Midbrain (tissue), 1 donor: ENCODE measurements around the gene PPP1R14B.
A peak's percentile ranks its signal among the peaks of the same experiment; 100 is the strongest.

Source experiments
- DNase-seq: peaks from one replicate; lab custom pipeline; 2025; lab: John Stamatoyannopoulos, UW

Gene PPP1R14B

DNA sequence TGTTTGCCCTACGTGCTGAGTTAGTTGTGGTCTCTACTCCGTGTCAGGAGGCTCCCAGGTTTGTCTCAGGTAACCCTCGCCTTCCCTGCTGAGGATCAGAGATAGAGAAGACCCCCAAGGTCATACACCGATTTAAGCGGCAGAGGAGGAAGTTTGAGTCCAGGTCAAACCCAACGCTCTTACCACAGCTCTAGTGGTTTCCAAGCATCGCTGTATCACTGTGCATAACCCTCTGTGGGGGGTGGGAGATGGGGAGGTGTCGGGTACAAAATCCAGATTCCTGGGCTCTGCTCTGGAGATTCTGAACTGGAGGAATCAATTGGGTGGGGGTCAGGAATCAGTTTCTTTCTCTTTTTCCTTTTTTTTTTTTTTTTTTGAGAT is 15.8 kb downstream of the PPP1R14B start:
- no peak for DNase-seq

- peak; percentile 90 for DNase-seq
Measured at GRCh38 chr11:64230171-64230984, 16.4 kb downstream of the PPP1R14B start, which contains the start of gene DNAJC4. Gene DNAJC4, plus strand, starts transcription at chr11:64230548. Its CDS starts 307 bp downstream, at chr11:64230855.

GRCh38 chr11:64229744-64230170 is 17.0 kb downstream of the PPP1R14B start:
- no peak for DNase-seq

GRCh38 chr11:64229090-64229743 is 17.5 kb downstream of the PPP1R14B start:
- DNase-seq: no peak

GRCh38 chr11:64227405-64227956 is 19.3 kb downstream of the PPP1R14B start:
- no peak for DNase-seq

- no peak for DNase-seq
Measured at GRCh38 chr11:64226507-64227051, 20.2 kb downstream of the PPP1R14B start.

DNA sequence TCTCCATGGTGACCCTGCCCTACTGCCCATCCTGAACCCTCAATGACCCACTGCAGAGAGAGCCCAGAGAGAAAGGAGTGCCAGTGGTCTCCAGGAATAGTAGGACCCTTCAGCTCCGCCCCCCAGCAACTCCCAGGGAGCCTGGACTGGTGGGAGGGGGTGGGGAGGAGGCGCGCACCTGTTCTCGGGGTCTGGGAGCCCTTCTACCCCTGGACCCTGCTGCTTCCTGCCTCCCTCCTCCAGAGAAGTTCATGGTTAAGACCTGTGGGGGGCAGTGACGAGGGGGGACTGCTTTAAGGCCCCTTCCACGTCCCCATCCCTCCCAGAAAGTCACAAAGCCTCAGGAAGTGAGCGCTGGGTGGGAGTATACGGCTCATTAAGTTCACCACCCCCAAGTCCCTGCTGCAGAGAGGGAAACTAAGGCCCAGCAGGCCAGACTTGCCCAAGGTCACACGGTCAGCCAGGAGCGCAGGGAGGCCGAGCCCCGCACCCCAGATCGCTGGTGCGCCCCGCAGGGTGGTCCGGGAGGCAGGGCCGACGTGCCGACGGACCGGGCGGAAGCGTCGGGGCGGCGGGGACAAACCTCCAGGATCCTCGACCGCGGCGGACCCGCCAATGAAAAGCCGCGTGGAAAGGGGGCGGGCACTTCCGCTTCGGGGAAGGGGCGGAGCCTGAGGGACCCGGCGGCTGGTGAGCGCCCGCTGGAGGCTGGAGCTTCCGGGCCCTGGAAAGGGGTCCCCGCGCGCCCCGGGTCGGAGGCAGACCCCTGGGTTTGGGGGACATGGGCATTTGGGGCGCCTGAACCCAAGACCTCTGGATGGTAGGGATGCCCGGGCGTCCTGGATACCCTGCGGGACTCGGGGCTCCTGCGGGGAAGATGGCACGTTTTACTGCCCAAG is 20.9 kb downstream of the PPP1R14B start, which contains the start of the genes NUDT22 and TRPT1:
NUDT22 (plus strand) TSS at position 667 of the 899 bp plus-strand sequence. CDS start 379 bp downstream, outside the sequence.
TRPT1 (minus strand) TSS at position 579 of the 899 bp plus-strand sequence; CDS start at position 253, 326 bp downstream.
- peak; percentile 92 for DNase-seq

DNA sequence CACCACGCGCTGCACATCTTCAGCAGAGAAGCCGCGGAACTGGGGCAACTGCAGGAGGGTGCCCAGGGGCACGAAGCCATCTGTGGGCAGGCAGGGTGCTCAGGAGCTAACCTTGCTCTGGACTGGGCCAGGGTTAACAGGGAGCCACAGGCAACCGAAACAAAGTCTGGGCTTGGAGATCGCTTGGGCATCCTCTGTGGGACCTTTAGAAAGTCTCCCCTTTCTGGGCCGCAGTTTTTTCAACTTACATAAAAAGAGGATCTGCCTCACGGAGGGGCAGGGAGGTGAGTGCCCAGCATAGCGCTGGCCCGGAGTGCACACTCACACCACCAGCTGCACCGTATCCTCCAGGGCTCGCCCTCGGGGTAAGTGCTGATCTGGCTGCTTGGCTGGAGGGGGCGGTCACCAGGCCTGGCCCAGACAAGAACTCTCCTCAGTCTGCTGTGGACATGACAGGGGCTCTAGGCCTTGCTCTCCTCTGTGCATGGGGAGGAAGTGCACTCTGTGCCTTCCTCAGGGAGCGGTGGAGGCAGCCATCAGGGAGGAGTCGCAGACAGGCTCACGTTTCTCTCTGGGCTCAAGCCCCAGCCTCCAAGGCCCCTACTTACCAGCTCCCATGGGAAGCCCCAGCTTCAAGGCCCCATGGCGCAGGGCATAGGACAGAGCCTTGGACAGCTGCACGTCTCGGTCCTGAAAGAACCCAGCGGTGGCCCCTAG is 21.7 kb downstream of the PPP1R14B start:
- DNase-seq: no peak

DNA sequence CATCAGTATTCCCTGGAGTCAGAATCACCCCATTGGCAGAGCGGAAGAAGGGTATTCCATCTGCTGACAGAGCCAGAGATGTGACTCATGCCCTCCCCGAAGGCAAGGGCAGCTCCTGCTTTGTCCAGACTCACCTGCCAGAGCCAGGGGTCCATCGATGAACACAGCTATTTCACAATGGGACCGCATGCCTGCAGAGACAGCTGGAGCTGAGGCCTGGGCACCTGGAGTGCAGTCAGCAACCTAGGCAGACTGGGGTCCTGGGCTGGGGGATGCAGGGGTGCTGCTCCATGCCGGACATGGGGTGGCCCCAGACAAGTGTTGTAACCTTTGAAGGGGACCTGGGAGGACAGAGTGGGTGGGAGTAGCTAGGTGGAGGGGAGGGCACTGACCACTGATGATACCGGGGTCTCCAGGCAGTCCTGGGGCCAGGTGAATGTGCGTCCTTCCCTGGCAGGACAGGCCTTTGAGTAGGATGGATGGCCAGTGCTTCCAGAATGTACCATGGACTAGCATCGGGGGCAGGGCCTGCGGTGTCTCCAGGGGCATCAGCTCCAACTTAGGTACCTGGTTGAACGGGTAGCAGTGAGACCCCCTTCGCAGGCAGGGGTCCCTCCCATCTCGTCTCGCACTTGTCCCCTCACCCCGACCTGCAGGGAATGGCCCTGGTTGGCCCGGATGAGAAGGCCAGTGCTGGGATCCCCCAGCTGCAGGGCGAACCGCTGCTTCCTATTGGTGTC is 22.4 kb downstream of the PPP1R14B start:
- no peak for DNase-seq

- DNase-seq: no peak
Measured at GRCh38 chr11:64223001-64223651, 23.6 kb downstream of the PPP1R14B start.

DNA sequence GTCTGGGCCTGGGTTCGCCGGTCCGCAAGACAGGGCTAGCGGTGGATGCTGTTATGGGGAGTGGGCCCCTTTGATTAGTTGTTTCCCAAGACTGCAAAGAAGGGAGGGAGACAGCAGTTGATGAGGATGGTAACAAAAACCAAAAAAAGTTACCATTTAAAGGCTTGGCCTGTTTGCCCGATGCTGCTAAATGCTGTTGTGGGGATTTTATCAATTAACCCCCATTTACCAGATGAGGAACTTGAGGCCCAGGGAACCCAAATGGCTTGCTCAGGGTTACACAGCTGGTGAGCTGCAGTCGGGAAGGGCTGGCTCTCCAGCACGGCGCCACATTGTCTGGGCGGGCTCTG is 24.1 kb downstream of the PPP1R14B start:
- DNase-seq: no peak

DNA sequence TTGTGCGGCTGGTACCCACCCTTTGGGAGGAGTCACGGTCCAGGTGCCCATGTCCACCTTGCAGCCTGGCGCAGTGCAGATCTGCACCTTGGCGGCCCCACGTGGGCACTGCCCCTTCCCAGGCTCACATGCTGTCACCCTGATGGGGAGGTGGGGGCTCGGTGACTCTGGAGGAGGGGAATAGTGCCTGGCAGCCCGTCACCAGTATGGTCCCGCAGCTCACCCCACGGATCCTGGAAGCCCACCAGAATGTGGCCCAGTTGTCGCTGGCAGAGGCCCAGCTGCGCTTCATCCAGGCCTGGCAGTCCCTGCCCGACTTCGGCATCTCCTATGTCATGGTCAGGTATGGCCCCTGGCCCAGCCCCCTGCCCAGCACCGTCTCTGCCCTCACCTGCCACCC is 25.9 kb downstream of the PPP1R14B start:
- no peak for DNase-seq

DNA sequence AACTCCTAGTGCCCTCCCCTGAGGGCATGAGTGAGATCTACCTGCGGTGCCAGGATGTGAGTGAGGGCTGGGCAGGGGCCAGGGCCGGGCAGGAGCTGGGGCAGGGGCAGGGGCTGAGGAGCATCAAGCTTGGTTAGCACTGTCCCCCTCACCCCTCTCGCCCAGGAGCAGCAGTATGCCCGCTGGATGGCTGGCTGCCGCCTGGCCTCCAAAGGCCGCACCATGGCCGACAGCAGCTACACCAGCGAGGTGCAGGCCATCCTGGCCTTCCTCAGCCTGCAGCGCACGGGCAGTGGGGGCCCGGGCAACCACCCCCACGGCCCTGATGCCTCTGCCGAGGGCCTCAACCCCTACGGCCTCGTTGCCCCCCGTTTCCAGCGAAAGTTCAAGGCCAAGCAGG is 26.5 kb downstream of the PPP1R14B start:
- no peak for DNase-seq

- DNase-seq: no peak
Measured at GRCh38 chr11:64219755-64220154, 27.0 kb downstream of the PPP1R14B start.

GRCh38 chr11:64219354-64219684 is 27.4 kb downstream of the PPP1R14B start:
- no peak for DNase-seq

DNA sequence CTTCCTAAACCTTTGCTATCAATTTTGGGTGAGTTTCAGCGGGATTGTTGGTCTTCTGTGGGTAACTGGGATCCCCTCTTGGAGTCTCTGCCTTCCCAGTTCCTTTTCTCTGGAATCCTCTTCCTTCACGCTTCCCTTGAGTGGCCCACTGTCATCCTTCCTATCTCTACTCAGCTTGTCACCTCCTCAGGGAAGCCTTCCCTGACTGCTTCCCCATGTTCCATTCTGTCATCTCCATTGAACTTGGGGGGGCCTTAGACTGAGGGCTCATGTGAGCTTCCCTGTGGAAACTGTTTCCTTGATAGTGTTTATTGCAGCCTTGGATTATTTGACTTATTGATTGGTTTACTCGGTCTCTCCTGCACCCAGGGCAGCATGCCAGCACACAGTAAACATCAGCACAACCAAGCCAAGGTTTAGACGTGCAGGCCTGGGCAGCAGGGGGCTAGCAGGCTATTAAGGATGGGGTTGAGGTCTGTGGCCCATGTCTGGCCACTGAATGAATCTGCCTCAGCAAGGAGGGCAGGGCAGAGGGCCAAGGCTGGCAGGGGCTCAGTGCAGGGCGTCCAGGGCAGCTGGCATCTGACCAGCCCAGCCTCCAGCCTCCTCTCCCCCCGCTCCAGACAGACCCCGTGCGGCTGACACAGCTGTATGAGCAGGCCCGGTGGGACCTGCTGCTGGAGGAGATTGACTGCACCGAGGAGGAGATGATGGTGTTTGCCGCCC is 28.0 kb downstream of the PPP1R14B start:
- DNase-seq: no peak

GRCh38 chr11:64216879-64217278 is 29.9 kb downstream of the PPP1R14B start:
- DNase-seq: no peak

DNA sequence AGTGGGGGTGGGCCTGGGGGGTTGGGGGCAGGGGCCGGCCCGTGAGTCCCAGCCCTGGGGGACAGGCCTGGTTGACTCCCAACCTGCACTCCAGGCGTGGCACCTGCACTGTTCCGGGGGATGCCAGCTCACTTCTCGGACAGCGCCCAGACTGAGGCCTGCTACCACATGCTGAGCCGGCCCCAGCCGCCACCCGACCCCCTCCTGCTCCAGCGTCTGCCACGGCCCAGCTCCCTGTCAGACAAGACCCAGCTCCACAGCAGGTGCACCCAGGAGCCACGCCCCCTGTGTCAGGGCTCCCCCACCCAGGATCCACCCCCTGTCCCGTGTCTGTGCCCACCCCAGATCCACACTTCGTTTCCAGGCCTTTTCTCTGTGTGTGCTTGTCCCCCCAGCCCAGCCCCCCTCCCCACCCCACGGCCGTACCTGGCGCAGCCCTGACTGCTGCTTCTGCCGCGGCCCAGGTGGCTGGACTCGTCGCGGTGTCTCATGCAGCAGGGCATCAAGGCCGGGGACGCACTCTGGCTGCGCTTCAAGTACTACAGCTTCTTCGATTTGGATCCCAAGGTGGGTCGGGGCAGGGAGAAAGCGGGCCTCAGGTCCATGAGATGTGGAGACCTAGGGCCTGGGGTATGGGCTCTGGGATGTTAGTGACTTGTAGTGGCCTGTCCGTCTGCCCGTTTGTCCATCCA is 35.4 kb downstream of the PPP1R14B start:
- no peak for DNase-seq
